ENCODE data around the gene TLL2. TPM values are rescaled to one million over a fixed set of nuclear protein-coding genes. Genes with fewer than 3 reads are reported as not detected.

Gene TLL2
- total RNA-seq, 4 donors from 2014 or later, result 0.30 to 0.60 TPM; not detected in 2

DNA sequence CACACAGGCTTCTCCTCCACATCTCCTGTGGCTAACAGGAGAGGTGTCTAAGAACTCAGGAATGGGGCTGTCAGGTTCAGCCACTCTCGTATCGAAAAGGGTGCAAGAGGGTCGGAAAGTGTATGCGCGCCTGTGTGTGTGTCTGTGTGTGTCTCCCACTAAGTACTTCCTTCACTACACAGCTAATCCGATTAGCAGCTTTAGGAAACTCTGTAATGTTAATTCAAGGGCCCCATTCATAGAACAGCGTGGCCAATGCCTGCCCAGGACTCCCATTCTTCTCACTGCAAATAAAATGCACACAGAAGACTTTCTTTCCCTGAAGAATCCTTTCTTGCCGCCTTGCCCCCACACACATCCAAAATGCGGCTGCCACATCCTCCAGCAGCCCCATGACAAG lies 39.9 kb downstream of the TLL2 start:
- Histone ChIP-seq H3K36me3 (no peaks in the 10 kb centered on the region), H3K27me3 (peaks cover 49% of the 10 kb centered on the region), H3K9me3 (no peaks in the 10 kb centered on the region), H3K27ac (no peak overlapping the region), H3K4me3 (no peak overlapping the region), H3K4me1 (no peaks in the 10 kb centered on the region)
- DNase-seq (ENCODE audit: low spot score in 2 of 2), result no peak
- TF ChIP-seq, protein P1, sequence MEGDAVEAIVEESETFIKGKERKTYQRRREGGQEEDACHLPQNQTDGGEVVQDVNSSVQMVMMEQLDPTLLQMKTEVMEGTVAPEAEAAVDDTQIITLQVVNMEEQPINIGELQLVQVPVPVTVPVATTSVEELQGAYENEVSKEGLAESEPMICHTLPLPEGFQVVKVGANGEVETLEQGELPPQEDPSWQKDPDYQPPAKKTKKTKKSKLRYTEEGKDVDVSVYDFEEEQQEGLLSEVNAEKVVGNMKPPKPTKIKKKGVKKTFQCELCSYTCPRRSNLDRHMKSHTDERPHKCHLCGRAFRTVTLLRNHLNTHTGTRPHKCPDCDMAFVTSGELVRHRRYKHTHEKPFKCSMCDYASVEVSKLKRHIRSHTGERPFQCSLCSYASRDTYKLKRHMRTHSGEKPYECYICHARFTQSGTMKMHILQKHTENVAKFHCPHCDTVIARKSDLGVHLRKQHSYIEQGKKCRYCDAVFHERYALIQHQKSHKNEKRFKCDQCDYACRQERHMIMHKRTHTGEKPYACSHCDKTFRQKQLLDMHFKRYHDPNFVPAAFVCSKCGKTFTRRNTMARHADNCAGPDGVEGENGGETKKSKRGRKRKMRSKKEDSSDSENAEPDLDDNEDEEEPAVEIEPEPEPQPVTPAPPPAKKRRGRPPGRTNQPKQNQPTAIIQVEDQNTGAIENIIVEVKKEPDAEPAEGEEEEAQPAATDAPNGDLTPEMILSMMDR (IDR thresholded peaks at IDR 0.05), result no peak
- TF ChIP-seq EP300 (IDR thresholded peaks at IDR 0.05), result no peak
- no peak for TF ChIP-seq POLR2A (IDR thresholded peaks at IDR 0.05)
- no peak for TF ChIP-seq POLR2AphosphoS5 (IDR thresholded peaks at IDR 0.05)
- 91% methylated on average over 9 of the region's 9 CpGs for WGBS

DNA sequence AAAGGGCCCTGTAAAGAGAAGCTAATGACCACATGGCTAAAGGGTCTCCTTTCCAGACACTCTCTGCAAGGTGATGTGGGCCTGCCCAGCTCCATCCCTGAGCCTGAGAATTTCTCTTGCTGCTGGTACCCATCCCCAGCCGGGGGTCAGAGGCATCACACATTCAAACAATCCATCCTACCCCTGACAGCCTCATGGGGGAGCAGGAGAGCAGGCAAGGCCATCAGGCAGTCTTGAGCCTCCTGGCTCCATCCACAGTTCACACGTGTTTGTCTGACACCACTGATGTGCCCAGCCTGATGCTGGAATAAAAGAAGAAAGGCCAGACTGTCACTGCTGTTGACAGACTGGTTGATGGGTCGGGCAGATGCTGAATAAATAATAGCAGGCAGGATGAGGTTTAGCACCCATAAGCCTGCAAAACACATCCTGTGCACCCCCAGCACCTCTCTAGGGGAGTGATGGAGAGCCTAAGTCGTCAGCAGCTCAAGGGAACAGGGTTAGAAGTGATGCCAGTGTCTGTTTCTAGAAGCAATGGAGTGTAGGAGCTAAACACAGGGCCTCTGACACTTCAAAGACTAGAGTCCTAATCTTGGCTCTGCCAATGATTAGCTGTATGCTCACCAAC lies 43.5 kb downstream of the TLL2 start:
- DNase-seq (ENCODE audit: low spot score in 2 of 2), result no peak
- 36% methylated on average over 3 of the region's 4 CpGs for WGBS
- Histone ChIP-seq H3K9me3 (no peaks in the 10 kb centered on the region), H3K27me3 (peaks cover 51% of the 10 kb centered on the region), H3K36me3 (no peaks in the 10 kb centered on the region), H3K4me1 (no peaks in the 10 kb centered on the region), H3K27ac (no peak overlapping the region), H3K4me3 (no peak overlapping the region)
- TF ChIP-seq, protein P1 (IDR thresholded peaks at IDR 0.05), result peak; percentile 18 to 40
- no peak for TF ChIP-seq EP300 (IDR thresholded peaks at IDR 0.05)

DNA sequence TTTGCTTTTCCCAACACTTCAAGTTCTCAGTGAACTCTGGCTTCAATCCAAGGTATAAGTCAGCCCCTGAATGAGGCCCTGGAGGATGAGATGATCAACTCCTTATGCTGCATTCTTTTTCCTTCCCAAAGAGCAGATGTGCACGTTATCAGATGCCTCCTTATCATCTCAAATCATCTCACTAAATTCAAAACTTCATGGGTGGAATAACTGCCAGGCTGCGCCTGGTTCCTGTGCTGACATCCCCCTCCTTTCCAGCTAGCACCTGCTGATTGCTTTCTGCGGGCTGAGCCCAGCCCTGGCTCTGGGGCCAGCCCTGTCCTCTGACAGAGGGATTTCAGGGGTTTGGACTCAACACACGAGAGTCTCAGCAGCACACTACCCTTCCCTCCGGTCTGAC lies 44.9 kb downstream of the TLL2 start:
- Histone ChIP-seq H3K4me3 (no peak overlapping the region), H3K27me3 (peaks cover 45% of the 10 kb centered on the region), H3K9me3 (no peaks in the 10 kb centered on the region), H3K36me3 (no peaks in the 10 kb centered on the region), H3K4me1 (no peaks in the 10 kb centered on the region), H3K27ac (no peak overlapping the region)
- DNase-seq (ENCODE audit: low spot score in 2 of 2), result no peak
- 23% methylated on average over 5 of the region's 5 CpGs for WGBS
- TF ChIP-seq, protein P1 (IDR thresholded peaks at IDR 0.05), result no peak
- TF ChIP-seq POLR2A (IDR thresholded peaks at IDR 0.05), result no peak
- no peak for TF ChIP-seq EP300 (IDR thresholded peaks at IDR 0.05)
- TF ChIP-seq POLR2AphosphoS5 (IDR thresholded peaks at IDR 0.05), result no peak

DNA sequence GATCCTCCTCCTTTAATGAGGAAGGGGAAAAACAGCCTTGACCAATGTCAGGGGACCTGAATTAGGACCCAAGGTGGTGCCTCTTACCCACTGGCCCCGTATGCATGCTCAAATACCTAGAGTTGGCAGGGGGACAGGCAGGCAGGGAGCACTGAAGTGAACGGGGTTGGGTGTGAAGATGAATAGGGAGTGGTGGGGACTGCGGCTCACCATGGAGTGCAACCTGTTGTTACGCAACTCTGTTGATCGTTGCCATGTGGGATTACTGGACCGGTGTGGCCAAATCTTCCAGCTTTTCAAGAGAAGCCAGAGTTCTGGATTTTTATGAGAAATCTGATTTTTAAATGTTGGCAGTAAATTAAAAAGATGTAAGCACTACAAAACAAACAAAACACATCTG lies 48.1 kb downstream of the TLL2 start:
- Histone ChIP-seq H3K4me3 (no peak overlapping the region), H3K4me1 (no peaks in the 10 kb centered on the region), H3K27ac (no peak overlapping the region), H3K36me3 (no peaks in the 10 kb centered on the region), H3K27me3 (peaks cover 41% of the 10 kb centered on the region), H3K9me3 (no peaks in the 10 kb centered on the region)
- DNase-seq (ENCODE audit: low spot score in 2 of 2), result no peak
- WGBS, result 76% methylated on average over 6 of the region's 6 CpGs
- TF ChIP-seq POLR2A (IDR thresholded peaks at IDR 0.05) (no peak), EP300 (IDR thresholded peaks at IDR 0.05) (no peak), POLR2AphosphoS5 (IDR thresholded peaks at IDR 0.05) (no peak)
- TF ChIP-seq, protein P1 (IDR thresholded peaks at IDR 0.05), result no peak

DNA sequence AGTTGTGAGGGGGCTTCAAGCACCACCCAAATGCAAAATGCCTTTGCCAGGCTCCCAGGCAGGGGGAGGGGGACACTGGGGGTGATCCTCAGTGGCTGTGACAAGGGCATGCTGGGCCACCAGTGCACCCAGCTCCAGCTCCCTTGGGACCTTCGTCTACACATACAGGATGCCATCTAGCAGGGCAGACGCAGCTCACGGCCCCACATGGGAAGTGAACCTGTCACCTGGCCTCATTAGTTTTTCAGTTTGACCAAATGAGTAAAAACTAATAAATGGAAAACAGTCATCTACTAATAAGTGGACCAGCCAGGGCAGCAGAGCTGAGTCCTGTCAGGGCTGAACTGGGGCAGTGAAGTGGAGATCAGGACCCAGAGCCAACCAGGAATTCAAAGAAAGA lies 50.2 kb downstream of the TLL2 start:
- no peaks in the 10 kb centered on the region for H3K4me1 ChIP-seq
- TF ChIP-seq POLR2A (IDR thresholded peaks at IDR 0.05) (no peak), EP300 (IDR thresholded peaks at IDR 0.05) (no peak), POLR2AphosphoS5 (IDR thresholded peaks at IDR 0.05) (no peak)
- TF ChIP-seq, protein P1 (IDR thresholded peaks at IDR 0.05), result no peak
- no peak for DNase-seq (ENCODE audit: low spot score in 2 of 2)
- 90% methylated on average over 3 of the region's 3 CpGs for WGBS
- peaks cover 27% of the 10 kb centered on the region for H3K27me3 ChIP-seq
- H3K9me3 ChIP-seq, result no peaks in the 10 kb centered on the region
- H3K4me3 ChIP-seq, result no peak overlapping the region
- H3K36me3 ChIP-seq, result no peaks in the 10 kb centered on the region
- no peak overlapping the region for H3K27ac ChIP-seq
